Measurements from ENCODE around the gene HCRTR1. TPM values are rescaled to one million over a fixed set of nuclear protein-coding genes. Genes with fewer than 3 reads are reported as not detected.

Gene HCRTR1
- total and polyA plus RNA-seq, 8 donors, result 0.14 to 0.24 (median 0.17) TPM; not detected in 4

DNA sequence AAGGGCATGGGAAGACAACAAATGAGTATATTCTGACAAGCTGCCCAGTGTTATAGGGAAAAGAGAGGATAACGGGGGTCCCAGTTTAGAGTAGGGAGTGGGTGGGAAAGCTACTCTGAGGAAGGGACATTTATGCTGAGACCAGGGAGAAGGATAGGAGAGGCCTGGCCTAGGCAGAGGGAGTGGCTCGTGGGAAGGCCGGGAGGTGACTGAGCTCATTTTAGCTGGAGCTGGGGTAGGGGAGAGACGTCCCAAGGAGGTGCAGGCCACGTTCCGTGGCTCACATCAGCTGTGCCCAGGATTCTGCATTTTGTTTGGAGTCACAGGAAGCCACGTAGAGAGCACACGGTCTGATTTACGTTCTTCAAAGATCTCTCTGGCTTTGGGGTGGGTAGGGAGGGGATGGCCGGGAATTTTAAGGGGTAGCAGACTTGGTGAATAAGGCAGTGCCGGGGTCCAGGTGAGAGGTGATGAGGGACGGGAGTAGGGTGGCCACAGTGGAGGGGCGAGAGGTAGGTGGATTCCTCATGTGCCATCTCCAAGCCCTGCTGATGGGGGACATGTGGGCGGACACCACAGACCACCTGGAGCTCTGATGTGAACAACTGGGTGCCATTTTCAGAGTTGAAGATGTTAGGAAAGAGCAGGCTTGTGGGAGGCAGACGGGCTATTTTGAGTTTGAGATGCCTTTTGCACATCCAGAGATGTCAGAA, 36.4 kb upstream of the HCRTR1 start:
- Histone ChIP-seq H3K9me3 (no peaks in the 10 kb centered on the region), H3K4me1 (peaks cover 15 to 39% of the 10 kb centered on the region in 2 donors), H3K27ac (peak overlapping the region; percentile 33), H3K4me3 (no peak overlapping the region), H3K36me3 (peaks cover 0 to 16% of the 10 kb centered on the region in 2 donors), H3K27me3 (peaks cover 0 to 12% of the 10 kb centered on the region in 2 donors)
- DNase-seq (no peak), ATAC-seq (no peak)
- TF ChIP-seq, protein P1, sequence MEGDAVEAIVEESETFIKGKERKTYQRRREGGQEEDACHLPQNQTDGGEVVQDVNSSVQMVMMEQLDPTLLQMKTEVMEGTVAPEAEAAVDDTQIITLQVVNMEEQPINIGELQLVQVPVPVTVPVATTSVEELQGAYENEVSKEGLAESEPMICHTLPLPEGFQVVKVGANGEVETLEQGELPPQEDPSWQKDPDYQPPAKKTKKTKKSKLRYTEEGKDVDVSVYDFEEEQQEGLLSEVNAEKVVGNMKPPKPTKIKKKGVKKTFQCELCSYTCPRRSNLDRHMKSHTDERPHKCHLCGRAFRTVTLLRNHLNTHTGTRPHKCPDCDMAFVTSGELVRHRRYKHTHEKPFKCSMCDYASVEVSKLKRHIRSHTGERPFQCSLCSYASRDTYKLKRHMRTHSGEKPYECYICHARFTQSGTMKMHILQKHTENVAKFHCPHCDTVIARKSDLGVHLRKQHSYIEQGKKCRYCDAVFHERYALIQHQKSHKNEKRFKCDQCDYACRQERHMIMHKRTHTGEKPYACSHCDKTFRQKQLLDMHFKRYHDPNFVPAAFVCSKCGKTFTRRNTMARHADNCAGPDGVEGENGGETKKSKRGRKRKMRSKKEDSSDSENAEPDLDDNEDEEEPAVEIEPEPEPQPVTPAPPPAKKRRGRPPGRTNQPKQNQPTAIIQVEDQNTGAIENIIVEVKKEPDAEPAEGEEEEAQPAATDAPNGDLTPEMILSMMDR (IDR thresholded peaks at IDR 0.05), result no peak
- intact Hi-C loops (cut with DNase I), result no loop called here

GRCh38 chr1:31581821-31582810, 35.4 kb upstream of the HCRTR1 start:
- H3K4me1 ChIP-seq, result peaks cover 14 to 37% of the 10 kb centered on the region in 2 donors
- peaks cover 0 to 16% of the 10 kb centered on the region in 2 donors for H3K36me3 ChIP-seq
- H3K4me3 ChIP-seq, result no peak overlapping the region
- TF ChIP-seq, protein P1 (IDR thresholded peaks at IDR 0.05), result no peak
- H3K9me3 ChIP-seq, result no peaks in the 10 kb centered on the region
- DNase-seq (no peak), ATAC-seq (no peak)
- intact Hi-C loops (cut with DNase I), result no loop called here
- H3K27me3 ChIP-seq, result peaks cover 0 to 2% of the 10 kb centered on the region in 2 donors
- peak overlapping the region in 1 of 2 donors; percentile 13 for H3K27ac ChIP-seq

GRCh38 chr1:31583082-31583994, 34.2 kb upstream of the HCRTR1 start:
- ATAC-seq, result no peak
- H3K4me3 ChIP-seq, result no peak overlapping the region
- intact Hi-C loops (cut with DNase I), result no loop called here
- H3K4me1 ChIP-seq, result peaks cover 23 to 49% of the 10 kb centered on the region in 2 donors
- no peaks in the 10 kb centered on the region for H3K9me3 ChIP-seq
- peaks cover 0 to 13% of the 10 kb centered on the region in 2 donors for H3K27me3 ChIP-seq
- peak overlapping the region; percentile 41 to 56 for H3K27ac ChIP-seq
- DNase-seq, result no peak
- peaks cover 0 to 16% of the 10 kb centered on the region in 2 donors for H3K36me3 ChIP-seq
- TF ChIP-seq, protein P1 (IDR thresholded peaks at IDR 0.05), result no peak

GRCh38 chr1:31583995-31584868, 33.3 kb upstream of the HCRTR1 start:
- TF ChIP-seq, protein P1 (IDR thresholded peaks at IDR 0.05), result no peak
- H3K9me3 ChIP-seq, result no peaks in the 10 kb centered on the region
- peaks cover 0 to 22% of the 10 kb centered on the region in 2 donors for H3K27me3 ChIP-seq
- H3K36me3 ChIP-seq, result peaks cover 0 to 16% of the 10 kb centered on the region in 2 donors
- peaks cover 28 to 58% of the 10 kb centered on the region in 2 donors for H3K4me1 ChIP-seq
- ATAC-seq, result peak; percentile 64
- H3K27ac ChIP-seq, result peak overlapping the region; percentile 41 to 56
- DNase-seq, result peak in 2 of 4 donors; percentile 84 to 90
- intact Hi-C loops (cut with DNase I), result no loop called here
- H3K4me3 ChIP-seq, result no peak overlapping the region
